ENCODE results near the gene PERP. TPM values are rescaled to one million over a fixed set of nuclear protein-coding genes. Genes with fewer than 3 reads are reported as not detected.

Gene PERP
- total RNA-seq, 1 experiment from 2014 or later = 85.9 TPM

DNA sequence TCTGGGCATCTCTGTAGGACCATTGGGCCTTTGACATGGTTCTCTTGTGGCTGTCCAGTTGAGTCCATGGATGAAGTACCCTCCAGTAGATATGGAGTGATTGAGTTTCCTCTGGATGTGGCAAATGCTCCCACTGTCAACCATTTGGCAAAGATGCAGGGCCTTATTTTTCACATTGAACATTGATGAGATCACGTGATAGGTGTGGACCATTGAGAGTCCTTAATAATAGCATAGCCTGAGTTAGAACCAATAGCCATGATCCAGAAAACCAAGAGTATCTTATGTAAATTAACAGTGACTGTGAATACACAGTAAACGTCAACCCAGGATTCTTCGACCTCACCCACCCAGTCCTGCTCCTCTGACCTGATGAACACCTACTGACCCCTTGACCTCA lies 3.0 kb upstream of the PERP start:
- ChIA-PET POLR2A (no interaction called here), RAD21 (ENCODE audit: low non-redundant PET in 1 of 2, low total read pairs in 2 of 2, uncharacterized antibody in 2 of 2, unreplicated experiment in 2 of 2) (no interaction called here), CTCF (interaction anchor here (2.8 kb wide), 1 partner anchor 107 kb away, joined by 102 read pairs; no protein-coding TSS in a partner anchor)
- peaks cover 17% of the 10 kb centered on the region for H3K79me2 ChIP-seq (ENCODE audit: insufficient read depth, low read length)
- H3K9me2 ChIP-seq (ENCODE audit: insufficient read depth) = no peaks in the 10 kb centered on the region
- H3K9me3 ChIP-seq (ENCODE audit: control insufficient read depth in 1 of 2, insufficient read depth in 1 of 2, low read depth in 1 of 2, low read length in 2 of 2) = no peaks in the 10 kb centered on the region
- no peak overlapping the region for H3K4me3 ChIP-seq (replicated peaks in 1 of 2; ENCODE audit: low read depth in 1 of 2, low read length in 2 of 2)
- H3K4me2 ChIP-seq (ENCODE audit: low read length) = no peak overlapping the region
- no peak for DNase-seq (ENCODE audit: low read depth, low spot score)
- no peak overlapping the region for H2AFZ ChIP-seq (ENCODE audit: low read depth, low read length, poor library complexity, severe bottlenecking)
- no TSS peak for BruUV-seq (replicated peaks)
- H4K20me1 ChIP-seq (ENCODE audit: insufficient read depth) = no peaks in the 10 kb centered on the region
- intact Hi-C loops (cut with micrococcal nuclease) = no loop called here
- H3K27me3 ChIP-seq (ENCODE audit: insufficient read depth, low read length) = no peaks in the 10 kb centered on the region
- peaks cover 13 to 27% of the 10 kb centered on the region in 2 experiments for H3K4me1 ChIP-seq (ENCODE audit: control insufficient read depth in 1 of 2, insufficient read depth in 2 of 2, low read length in 2 of 2)
- ATAC-seq = no peak
- no peak overlapping the region for H3K9ac ChIP-seq (ENCODE audit: low read length)
- no peaks in the 10 kb centered on the region for H3K36me3 ChIP-seq (ENCODE audit: control insufficient read depth in 1 of 2, insufficient read depth in 2 of 2, low read length in 2 of 2)
- no peak for TF ChIP-seq SIN3A (IDR thresholded peaks at IDR 0.05; ENCODE audit: low read depth)
- TF ChIP-seq, protein P1, sequence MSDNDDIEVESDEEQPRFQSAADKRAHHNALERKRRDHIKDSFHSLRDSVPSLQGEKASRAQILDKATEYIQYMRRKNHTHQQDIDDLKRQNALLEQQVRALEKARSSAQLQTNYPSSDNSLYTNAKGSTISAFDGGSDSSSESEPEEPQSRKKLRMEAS (IDR thresholded peaks at IDR 0.05) = no peak
- TF ChIP-seq EGR1 (IDR thresholded peaks at IDR 0.05; ENCODE audit: low read depth) = no peak
- TF ChIP-seq, protein P2, sequence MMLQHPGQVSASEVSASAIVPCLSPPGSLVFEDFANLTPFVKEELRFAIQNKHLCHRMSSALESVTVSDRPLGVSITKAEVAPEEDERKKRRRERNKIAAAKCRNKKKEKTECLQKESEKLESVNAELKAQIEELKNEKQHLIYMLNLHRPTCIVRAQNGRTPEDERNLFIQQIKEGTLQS (IDR thresholded peaks at IDR 0.05) = no peak
- TF ChIP-seq SRF (IDR thresholded peaks at IDR 0.05; ENCODE audit: low read depth) = no peak
- TF ChIP-seq CEBPB (IDR thresholded peaks at IDR 0.05; ENCODE audit: low read depth) = no peak
- TF ChIP-seq RAD21 (IDR thresholded peaks at IDR 0.05; ENCODE audit: low read depth) = no peak
- TF ChIP-seq CBX3 (IDR thresholded peaks at IDR 0.05; ENCODE audit: low read depth) = no peak
- TF ChIP-seq SP1 (IDR thresholded peaks at IDR 0.05; ENCODE audit: low read depth) = no peak
- no peak overlapping the region for H3K27ac ChIP-seq (ENCODE audit: low read depth, low read length)

Data from HCT116 (cell line).